Panc1 (cell line): ENCODE measurements around the gene SLC2A3.
"Not testable (repeated sequence)": the region's sequence is repeated elsewhere in the genome, so short reads cannot be mapped to it uniquely, and the experiment has no call there.

Experiments
- CTCF ChIP-seq: fragments of 450-650 bp; IDR thresholded peaks from 2 replicates; pipeline ENCODE4 v1.5.1; 2017; ENCODE audit warnings: mild to moderate bottlenecking
- POLR2AphosphoS5 ChIP-seq: IDR thresholded peaks from 2 replicates; pipeline ENCODE4 v1.6.1; 2012; ENCODE audit warnings: mild to moderate bottlenecking, low read depth, low read length, moderate library complexity
- REST ChIP-seq, 2 experiments: IDR thresholded peaks; 2 replicates each; pipeline ENCODE4 v1.6.1; 2011 to 2012; ENCODE audit warnings: low read depth in 2 of 2, control low read depth in 1 of 2, low read length in 1 of 2, mild to moderate bottlenecking in 1 of 2, moderate library complexity in 1 of 2; ENCODE audit not compliant: insufficient read depth in 1 of 2
- SIN3A ChIP-seq: IDR thresholded peaks from 2 replicates; pipeline ENCODE4 v1.6.1; 2012; ENCODE audit warnings: low read depth, mild to moderate bottlenecking, low read length, moderate library complexity, borderline replicate concordance; ENCODE audit not compliant: insufficient read depth
- TCF7L2 ChIP-seq: IDR thresholded peaks from 2 replicates; pipeline ENCODE4 v1.6.1; 2011; ENCODE audit warnings: mild to moderate bottlenecking, low read depth, low read length, inconsistent platforms

GRCh38 chr12:7954418-7954817, 18.4 kb upstream of the SLC2A3 start:
- not testable (repeated sequence) for TF ChIP-seq CTCF; POLR2AphosphoS5; TCF7L2; REST (IDR thresholded peaks at IDR 0.05; ENCODE audit: insufficient read depth in 1 of 2, low read depth in 2 of 2, low read length in 1 of 2); SIN3A
